ENCODE measurements around the gene DHRS2.

DHRS2 gene

GRCh38 chr14:23601424-23601823 lies 34.7 kb upstream of the DHRS2 start:
- DNase-seq (ENCODE audit: low read depth) = no peak
- no peak for TF ChIP-seq CTCF (conservative IDR thresholded peaks at IDR 0.05; ENCODE audit: low read depth, low read length)
- H3K4me3 ChIP-seq (ENCODE audit: low read depth, low read length) = no peak overlapping the region

- no peak overlapping the region for H3K4me3 ChIP-seq (ENCODE audit: low read depth, low read length)
- no peak for TF ChIP-seq CTCF (conservative IDR thresholded peaks at IDR 0.05; ENCODE audit: low read depth, low read length)
- DNase-seq (ENCODE audit: low read depth) = no peak
These were observed 34.4 kb upstream of the DHRS2 start for GRCh38 chr14:23601845-23602180.

GRCh38 chr14:23602181-23603095 lies 33.7 kb upstream of the DHRS2 start:
- no peak for TF ChIP-seq CTCF (conservative IDR thresholded peaks at IDR 0.05; ENCODE audit: low read depth, low read length)
- DNase-seq (ENCODE audit: low read depth) = no peak
- no peak overlapping the region for H3K4me3 ChIP-seq (ENCODE audit: low read depth, low read length)

- no peak for TF ChIP-seq CTCF (conservative IDR thresholded peaks at IDR 0.05; ENCODE audit: low read depth, low read length)
- no peak overlapping the region for H3K4me3 ChIP-seq (ENCODE audit: low read depth, low read length)
- no peak for DNase-seq (ENCODE audit: low read depth)
These were observed 33.1 kb upstream of the DHRS2 start for GRCh38 chr14:23603103-23603502.

- no peak overlapping the region for H3K4me3 ChIP-seq (ENCODE audit: low read depth, low read length)
- no peak for TF ChIP-seq CTCF (conservative IDR thresholded peaks at IDR 0.05; ENCODE audit: low read depth, low read length)
- no peak for DNase-seq (ENCODE audit: low read depth)
These were observed 32.0 kb upstream of the DHRS2 start for GRCh38 chr14:23604148-23604547.

DNA sequence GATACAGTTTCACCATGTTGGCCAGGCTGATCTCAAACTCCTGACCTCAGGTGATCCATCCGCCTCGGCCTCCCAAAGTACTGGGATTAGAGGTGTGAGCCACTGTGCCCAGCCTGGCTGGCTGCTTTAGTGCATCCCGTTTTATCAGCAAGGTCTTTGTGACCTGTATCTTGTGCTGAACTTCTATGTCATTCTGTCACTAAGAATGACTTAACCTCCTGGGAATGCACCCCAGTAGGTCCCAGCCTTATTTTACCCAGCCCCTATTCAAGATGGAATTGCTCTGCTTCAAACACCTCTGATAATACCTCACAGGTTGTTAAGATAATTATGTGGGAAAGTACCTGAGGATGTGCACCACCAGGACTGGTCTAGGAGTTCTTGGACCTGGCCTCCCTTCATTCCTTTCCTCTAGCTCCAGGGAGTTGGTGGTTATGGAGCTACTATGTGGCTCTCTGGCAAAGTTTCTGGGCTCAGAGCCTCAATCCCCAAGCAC lies 31.4 kb upstream of the DHRS2 start:
- DNase-seq (ENCODE audit: low read depth) = no peak
- no peak overlapping the region for H3K4me3 ChIP-seq (ENCODE audit: low read depth, low read length)
- no peak for TF ChIP-seq CTCF (conservative IDR thresholded peaks at IDR 0.05; ENCODE audit: low read depth, low read length)
